Activated CD8-positive, alpha-beta memory T cell treated with anti-CD3 and anti-CD28 coated beads, Interleukin-2, amount 50 U/mL, for 1 hour (primary cell): ENCODE data around the gene TNFAIP8L3.
"Not testable (repeated sequence)": the region's sequence is repeated elsewhere in the genome, so short reads cannot be mapped to it uniquely, and the experiment has no call there.

ENCODE experiments used
- DNase-seq: peaks from one replicate; pipeline ENCODE4 v3.0.0-alpha.2; 2020; ENCODE audit errors: extremely low read depth

The TNFAIP8L3 gene

DNA sequence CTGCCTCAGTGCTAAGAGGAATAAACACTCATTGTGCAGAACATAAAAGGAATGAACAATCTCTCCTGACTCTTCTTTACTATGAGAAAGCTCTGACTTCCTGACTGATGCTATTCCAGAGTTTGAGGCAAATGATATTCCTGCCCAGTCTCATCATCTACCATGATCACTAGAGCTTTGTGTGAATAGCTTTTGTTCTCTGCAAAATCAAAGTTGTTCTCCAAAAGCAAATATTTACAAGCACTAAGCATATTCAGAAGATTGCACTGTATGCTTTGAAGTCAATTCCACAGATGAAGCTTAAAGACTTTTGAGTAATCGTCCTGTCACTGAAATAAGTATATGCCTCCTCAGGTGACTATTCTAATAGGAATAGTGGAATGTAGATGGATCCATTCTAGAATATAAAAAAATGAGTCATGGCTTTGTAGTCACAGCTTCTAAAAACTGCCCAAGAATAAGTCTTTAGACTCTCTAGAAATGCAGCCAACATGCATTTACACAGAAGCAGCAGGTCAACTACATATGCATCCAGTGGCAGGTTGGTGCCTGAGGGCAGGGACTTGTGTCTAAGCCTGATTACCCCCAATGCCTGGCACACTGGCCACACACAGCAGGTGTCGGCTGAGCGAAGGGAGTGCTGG, 34.6 kb downstream of the TNFAIP8L3 start:
- DNase-seq, result no peak

DNA sequence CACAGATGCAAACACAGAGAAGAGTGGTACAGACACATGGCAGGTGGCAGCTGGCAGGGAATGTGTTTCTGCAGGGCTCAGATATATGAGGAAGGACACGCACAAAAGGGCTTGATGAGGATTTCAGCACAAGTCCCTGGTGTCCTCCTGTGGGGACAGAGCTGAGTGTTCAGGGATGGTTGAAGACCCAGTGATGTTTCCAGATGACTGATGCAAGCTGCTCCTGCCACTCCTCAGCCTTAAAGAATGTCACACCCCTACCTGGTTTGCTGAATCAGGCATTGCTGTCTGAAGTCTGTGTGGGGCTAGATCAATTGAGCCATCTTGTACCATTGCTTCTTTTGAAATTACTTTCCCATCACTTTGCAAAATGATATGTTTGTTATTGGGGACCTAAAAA, 40.2 kb downstream of the TNFAIP8L3 start:
- DNase-seq, result no peak

DNA sequence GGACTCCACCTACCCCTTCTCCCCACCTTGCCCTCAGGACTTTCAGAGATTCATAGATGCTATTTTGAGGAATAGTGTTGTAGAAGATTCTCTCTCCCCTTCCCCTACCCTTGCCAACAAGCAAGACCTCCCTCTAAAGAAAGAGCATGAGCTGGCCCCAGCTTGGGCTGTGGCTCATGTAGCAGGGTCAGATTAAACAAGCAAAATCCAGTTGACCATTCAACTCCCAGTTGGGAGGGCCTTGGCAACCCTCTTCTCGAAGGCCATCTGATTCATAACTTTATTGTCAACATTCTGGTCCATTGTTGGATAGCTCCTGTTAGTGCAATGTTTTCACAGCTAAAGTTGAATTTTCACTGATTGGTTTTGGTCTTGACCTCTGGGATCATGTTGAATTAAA, 41.1 kb downstream of the TNFAIP8L3 start:
- DNase-seq, result no peak

GRCh38 chr15:51051776-51052175, 42.9 kb downstream of the TNFAIP8L3 start:
- no peak for DNase-seq

DNA sequence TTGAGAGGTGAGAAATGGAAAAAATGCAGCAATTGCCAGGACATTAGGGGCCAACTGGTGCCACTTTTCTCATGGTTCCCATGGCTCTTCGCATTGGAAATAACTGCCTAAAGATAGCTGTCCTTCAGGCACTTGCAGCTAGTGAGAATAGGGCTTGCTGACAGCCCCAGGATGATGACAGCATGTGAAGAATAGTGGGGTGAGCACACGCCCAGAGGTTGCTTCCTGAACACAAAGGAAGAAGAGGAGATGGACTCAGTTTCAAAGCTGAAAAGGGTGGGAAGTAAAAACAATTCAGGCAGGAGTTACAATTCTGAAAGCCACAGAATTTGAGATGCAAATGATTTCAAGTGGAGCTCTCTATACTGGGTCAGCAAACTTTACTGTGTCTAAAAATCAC, 45.6 kb downstream of the TNFAIP8L3 start:
- no peak for DNase-seq

DNA sequence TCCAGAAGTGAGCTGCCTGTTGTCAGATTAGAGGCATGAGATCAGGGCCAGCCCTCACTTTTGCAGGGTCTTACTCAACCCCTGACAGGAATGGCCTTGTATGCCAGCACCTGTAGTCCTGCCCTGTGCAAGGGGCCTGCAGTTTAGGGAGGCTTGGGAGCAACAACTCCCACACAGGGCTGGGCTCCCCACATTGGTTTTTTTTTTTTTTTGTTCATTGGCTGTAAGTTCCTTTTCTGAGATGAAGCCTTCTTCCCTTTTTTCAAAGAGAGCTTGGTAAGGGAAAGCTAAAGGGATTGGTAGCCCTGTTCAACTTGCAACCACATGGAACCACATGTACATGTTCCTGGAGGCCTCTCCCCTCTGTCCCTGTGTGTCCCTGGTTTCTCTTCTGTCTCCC, 46.4 kb downstream of the TNFAIP8L3 start:
- no peak for DNase-seq

GRCh38 chr15:51046799-51047449, 47.8 kb downstream of the TNFAIP8L3 start:
- DNase-seq, result no peak

GRCh38 chr15:51046016-51046415, 48.7 kb downstream of the TNFAIP8L3 start:
- DNase-seq, result no peak

DNA sequence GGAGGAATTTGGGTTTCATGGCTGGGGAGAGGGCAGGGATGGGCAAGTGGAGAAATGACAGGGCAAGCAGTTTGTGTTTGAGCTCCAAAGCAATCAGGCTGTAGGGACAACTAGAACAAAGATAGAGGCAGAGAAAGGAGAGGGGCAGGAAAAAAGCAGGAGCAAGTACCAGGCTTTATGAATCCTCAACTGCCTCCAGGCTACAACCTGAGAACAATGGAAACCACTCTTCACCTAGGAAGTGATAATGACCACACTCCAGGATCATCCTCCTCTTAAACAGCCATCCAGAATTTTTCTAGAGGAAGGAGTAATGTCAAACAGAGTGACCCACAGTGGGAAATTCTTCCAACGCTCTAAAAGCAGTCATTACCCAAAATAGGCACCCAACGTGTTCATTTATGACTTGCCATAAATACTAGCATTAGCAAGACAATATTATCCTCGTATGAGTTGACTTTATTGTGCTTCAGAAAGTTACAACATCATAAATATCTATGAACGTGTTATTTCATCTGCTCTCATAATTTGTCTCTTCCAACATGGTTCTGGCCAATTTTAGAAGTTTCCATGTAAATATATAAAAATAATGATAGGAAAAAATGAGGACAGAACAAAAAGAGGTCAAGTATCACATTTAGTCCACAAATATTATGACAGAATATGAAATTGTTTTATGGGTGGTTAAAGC, 50.5 kb downstream of the TNFAIP8L3 start:
- no peak for DNase-seq

GRCh38 chr15:51038974-51039319, 55.8 kb downstream of the TNFAIP8L3 start:
- DNase-seq, result no peak

DNA sequence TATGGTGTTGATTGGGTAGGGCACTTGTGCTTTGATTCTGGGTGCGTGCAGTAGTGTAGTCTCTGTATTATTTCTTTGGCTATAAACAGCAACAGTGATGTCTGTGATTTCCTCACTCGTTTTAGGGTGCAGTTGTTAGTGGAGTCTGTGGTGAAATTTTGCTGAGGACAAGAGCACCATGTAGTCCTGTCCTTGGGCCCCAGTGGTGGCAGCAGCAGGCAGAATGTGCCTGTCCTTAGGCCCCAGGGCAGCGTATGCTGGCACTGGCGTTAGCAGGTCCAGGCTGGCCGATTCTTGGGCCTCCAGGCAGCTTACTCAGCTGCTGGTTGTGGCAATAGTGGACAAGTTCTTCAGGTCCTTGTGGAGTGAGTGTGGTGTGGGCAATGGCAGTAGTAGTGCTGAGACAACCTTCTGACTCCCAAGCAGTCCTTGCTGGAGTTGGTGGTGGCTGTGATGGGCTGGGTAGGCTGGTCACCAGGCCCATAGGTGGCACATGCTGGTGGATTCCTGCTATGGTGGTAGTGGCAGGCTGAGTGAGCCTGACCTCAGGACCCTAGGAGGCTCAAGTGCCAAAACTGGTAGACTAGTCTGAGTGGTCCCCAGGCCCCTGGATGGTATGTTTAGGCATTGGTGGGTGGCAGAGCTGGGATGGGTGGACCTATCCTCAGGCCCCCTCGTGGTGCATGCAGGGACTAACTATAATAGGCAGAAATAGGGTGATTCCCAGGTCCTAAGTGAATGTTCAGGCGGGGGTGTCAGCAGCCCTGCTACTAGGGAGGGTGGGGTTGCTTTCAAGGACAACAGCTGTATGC, 56.3 kb downstream of the TNFAIP8L3 start:
- DNase-seq, result no peak

DNA sequence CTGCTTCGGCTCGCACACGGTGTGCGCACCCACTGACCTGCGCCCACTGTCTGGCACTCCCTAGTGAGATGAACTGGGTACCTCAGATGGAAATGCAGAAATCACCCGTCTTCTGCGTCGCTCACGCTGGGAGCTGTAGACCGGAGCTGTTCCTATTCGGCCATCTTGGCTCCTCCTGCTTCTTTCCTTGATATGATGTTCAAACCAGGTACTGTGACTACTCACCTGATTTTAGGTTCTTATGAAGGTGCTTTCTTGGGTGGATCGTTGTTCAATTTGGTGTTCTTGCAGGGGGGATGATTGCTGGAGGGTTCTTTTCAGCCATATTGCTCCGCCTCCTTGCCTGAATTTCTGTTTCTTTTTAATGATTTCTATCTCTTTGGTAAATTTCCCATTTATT, 57.2 kb downstream of the TNFAIP8L3 start:
- DNase-seq, result not testable (repeated sequence)

DNA sequence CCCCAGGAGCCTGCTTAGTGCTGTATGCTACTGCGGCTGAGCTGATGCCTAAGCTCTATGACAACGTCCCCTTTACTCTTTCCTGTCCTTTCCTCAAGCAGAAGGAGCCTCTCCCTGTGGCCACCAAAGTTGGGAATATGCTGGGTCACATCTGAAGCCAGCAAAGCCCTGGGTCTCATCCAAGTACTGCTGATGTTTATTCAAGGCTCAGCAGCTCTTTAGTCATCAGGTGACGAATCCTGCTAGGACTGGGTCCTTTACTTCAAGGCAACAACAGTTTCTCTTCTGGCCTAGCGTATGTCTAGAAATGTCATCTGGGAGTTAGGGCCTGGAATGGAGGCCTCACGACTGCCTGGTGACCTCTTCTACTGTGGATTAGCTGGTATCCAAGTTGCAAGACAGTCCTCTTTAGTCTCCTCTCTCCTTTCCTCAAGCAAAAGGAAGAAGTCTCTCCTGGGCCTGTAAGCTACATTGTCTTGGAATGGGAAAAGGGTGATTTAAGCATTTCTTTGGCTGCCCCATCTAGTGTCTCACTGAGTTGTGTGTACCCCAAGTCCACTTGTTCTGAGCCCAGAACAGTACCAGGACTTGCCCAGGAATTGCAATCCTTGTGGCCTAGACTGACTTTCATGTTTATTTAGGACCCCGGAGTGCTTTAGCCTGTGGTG, 63.9 kb downstream of the TNFAIP8L3 start:
- DNase-seq, result no peak

GRCh38 chr15:51025454-51025846, 69.3 kb downstream of the TNFAIP8L3 start:
- DNase-seq, result no peak

GRCh38 chr15:51024735-51025453, 69.8 kb downstream of the TNFAIP8L3 start:
- DNase-seq, result no peak

DNA sequence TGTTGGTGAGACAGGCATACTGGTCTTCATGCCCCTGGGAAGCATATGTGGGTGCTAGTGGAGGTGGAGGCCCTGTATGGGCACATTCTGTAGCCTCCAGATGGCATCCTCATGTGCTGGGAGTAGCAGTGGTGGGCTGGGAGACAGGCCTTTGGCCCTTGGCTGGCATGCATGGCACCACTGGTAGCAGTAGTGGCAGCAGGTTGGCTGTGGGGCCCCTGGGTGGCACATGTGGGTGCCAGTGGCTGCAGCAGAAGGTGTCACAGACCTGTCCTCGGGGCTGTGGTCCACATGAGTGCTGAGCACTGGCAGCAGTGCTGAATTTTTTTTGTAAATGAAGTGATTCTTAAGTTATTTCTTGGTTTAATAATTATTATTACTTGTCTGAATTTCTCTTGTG, 71.2 kb downstream of the TNFAIP8L3 start:
- no peak for DNase-seq

- no peak for DNase-seq
Measured at GRCh38 chr15:51022206-51022605, 72.5 kb downstream of the TNFAIP8L3 start.

DNA sequence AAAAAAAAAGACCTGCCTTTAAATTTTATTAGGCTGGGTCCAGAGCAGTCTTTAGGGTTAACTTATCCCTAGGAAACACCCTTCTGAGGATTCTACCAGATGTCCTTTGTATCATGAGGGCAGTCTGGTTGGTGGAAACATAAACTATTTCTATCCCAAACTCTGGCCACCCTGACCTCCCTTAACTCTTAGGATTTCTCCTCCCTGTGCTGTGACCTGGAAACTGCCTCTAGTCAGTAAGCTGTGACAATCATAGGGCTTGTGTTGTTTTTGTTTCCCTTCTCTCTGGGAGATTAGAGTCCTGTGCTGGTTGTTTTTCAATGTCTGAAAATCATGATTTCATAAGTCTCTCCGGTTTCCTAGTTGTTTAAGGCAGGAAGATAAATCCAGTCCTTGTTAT, 78.1 kb downstream of the TNFAIP8L3 start:
- DNase-seq, result no peak

GRCh38 chr15:51011212-51011611, 83.5 kb downstream of the TNFAIP8L3 start:
- DNase-seq, result no peak

- no peak for DNase-seq
Measured at GRCh38 chr15:51007131-51007666, 87.5 kb downstream of the TNFAIP8L3 start.
